T1000 (cell line): Measurements from ENCODE around the gene LGALS9C.
"Not testable (repeated sequence)": the region's sequence is repeated elsewhere in the genome, so short reads cannot be mapped to it uniquely, and the experiment has no call there.

Experiments
- DNase-seq: peaks from one replicate; lab custom pipeline; 2025; ENCODE audit warnings: mixed read lengths; lab: John Stamatoyannopoulos, UW

The LGALS9C gene

GRCh38 chr17:18476508-18477308 is at the start of gene LGALS9C:
Gene LGALS9C (plus strand): TSS chr17:18476789. CDS start chr17:18476855, 66 bp downstream.
- DNase-seq, result not testable (repeated sequence)

GRCh38 chr17:18432206-18432605 is 44.4 kb upstream of the LGALS9C start:
- DNase-seq, result not testable (repeated sequence)

GRCh38 chr17:18439465-18439870 is 37.1 kb upstream of the LGALS9C start:
- DNase-seq, result not testable (repeated sequence)

GRCh38 chr17:18442093-18442492 is 34.5 kb upstream of the LGALS9C start:
- DNase-seq, result not testable (repeated sequence)

GRCh38 chr17:18442532-18442931 is 34.1 kb upstream of the LGALS9C start:
- not testable (repeated sequence) for DNase-seq

- DNase-seq, result not testable (repeated sequence)
Observed at GRCh38 chr17:18447476-18448205, 28.9 kb upstream of the LGALS9C start.

- not testable (repeated sequence) for DNase-seq
Observed at GRCh38 chr17:18448311-18448710, 28.3 kb upstream of the LGALS9C start.

- DNase-seq, result not testable (repeated sequence)
Observed at GRCh38 chr17:18449833-18450232, 26.8 kb upstream of the LGALS9C start.

GRCh38 chr17:18450998-18451397 is 25.6 kb upstream of the LGALS9C start:
- not testable (repeated sequence) for DNase-seq

- DNase-seq, result not testable (repeated sequence)
Observed at GRCh38 chr17:18451969-18452368, 24.6 kb upstream of the LGALS9C start.

GRCh38 chr17:18459035-18459434 is 17.6 kb upstream of the LGALS9C start:
- DNase-seq, result not testable (repeated sequence)

GRCh38 chr17:18463831-18464502 is 12.6 kb upstream of the LGALS9C start:
- DNase-seq, result not testable (repeated sequence)

- DNase-seq, result not testable (repeated sequence)
Observed at GRCh38 chr17:18466250-18466983, 10.2 kb upstream of the LGALS9C start.

- not testable (repeated sequence) for DNase-seq
Observed at GRCh38 chr17:18467001-18467400, 9.6 kb upstream of the LGALS9C start.

- DNase-seq, result not testable (repeated sequence)
Observed at GRCh38 chr17:18468472-18469171, 8.0 kb upstream of the LGALS9C start.

- not testable (repeated sequence) for DNase-seq
Observed at GRCh38 chr17:18469837-18470236, 6.8 kb upstream of the LGALS9C start.

- DNase-seq, result not testable (repeated sequence)
Observed at GRCh38 chr17:18470345-18470930, 6.2 kb upstream of the LGALS9C start.

GRCh38 chr17:18473967-18474366 is 2.6 kb upstream of the LGALS9C start:
- DNase-seq, result not testable (repeated sequence)

- DNase-seq, result not testable (repeated sequence)
Observed at GRCh38 chr17:18474754-18475153, 1.8 kb upstream of the LGALS9C start.

GRCh38 chr17:18477367-18477766 is 778 bp downstream of the LGALS9C start:
- DNase-seq, result not testable (repeated sequence)
